Loucy (cell line): ENCODE results near the gene FLT3LG.

ENCODE experiments used
- H2AFZ ChIP-seq: fragments of 200-600 bp; sonication (generic); 2 replicates; pipeline ENCODE4 v1.6.0; 2016; ENCODE audit warnings: antibody characterized with exemption, mild to moderate bottlenecking, low read length, moderate library complexity
- H3F3A ChIP-seq: fragments of 200-600 bp; 2 replicates; pipeline ENCODE4 v1.6.0; 2016; ENCODE audit warnings: antibody characterized with exemption, low read depth, mild to moderate bottlenecking
- H3K27me3 ChIP-seq: fragments of 200-600 bp; sonication (generic); 2 replicates; pipeline ENCODE4 v1.6.1; 2014; ENCODE audit warnings: low read length, mild to moderate bottlenecking; ENCODE audit not compliant: insufficient read depth, poor library complexity, severe bottlenecking
- H3K36me3 ChIP-seq: fragments of 200-600 bp; sonication (generic); 2 replicates; pipeline ENCODE4 v1.6.1; 2016; ENCODE audit warnings: low read length; ENCODE audit not compliant: insufficient read depth
- H3K4me1 ChIP-seq: fragments of 200-600 bp; sonication (generic); 2 replicates; pipeline ENCODE4 v1.5.1; 2014; ENCODE audit warnings: low read length, mild to moderate bottlenecking; ENCODE audit not compliant: insufficient read depth, poor library complexity, severe bottlenecking
- H3K4me2 ChIP-seq: fragments of 200-600 bp; sonication (generic); 2 replicates; pipeline ENCODE4 v1.6.0; 2014; ENCODE audit warnings: antibody characterized with exemption, low read length, low read depth, mild to moderate bottlenecking; ENCODE audit not compliant: poor library complexity, severe bottlenecking
- H3K4me3 ChIP-seq: fragments of 200-600 bp; sonication (generic); 2 replicates; pipeline ENCODE4 v1.5.1; 2014; ENCODE audit warnings: low read length, mild to moderate bottlenecking, mixed read lengths; ENCODE audit not compliant: poor library complexity, severe bottlenecking
- H3K79me2 ChIP-seq: fragments of 200-600 bp; sonication (generic); 2 replicates; pipeline ENCODE4 v1.6.1; 2014; ENCODE audit warnings: low read length; ENCODE audit not compliant: insufficient read depth
- H3K9ac ChIP-seq: fragments of 200-600 bp; sonication (generic); 2 replicates; pipeline ENCODE4 v1.6.0; 2014; ENCODE audit warnings: mild to moderate bottlenecking, low read depth, low read length, moderate library complexity; ENCODE audit not compliant: poor library complexity, severe bottlenecking
- H3K9me2 ChIP-seq: fragments of 200-600 bp; sonication (generic); replicated peaks from 2 replicates; pipeline ENCODE4 v1.6.1; 2016; ENCODE audit warnings: low read depth, low read length, mixed read lengths
- H3K9me3 ChIP-seq: fragments of 200-600 bp; sonication (generic); 2 replicates; pipeline ENCODE4 v1.6.1; 2014; ENCODE audit warnings: mild to moderate bottlenecking, antibody characterized with exemption, low read length, low read depth; ENCODE audit not compliant: insufficient read depth
- H4K20me1 ChIP-seq: fragments of 200-600 bp; sonication (generic); 2 replicates; pipeline ENCODE4 v1.6.0; 2014; ENCODE audit warnings: antibody characterized with exemption, low read length, mild to moderate bottlenecking; ENCODE audit not compliant: insufficient read depth, poor library complexity, severe bottlenecking
- CTCF ChIP-seq: fragments of 200-600 bp; sonication (generic); conservative IDR thresholded peaks from 2 replicates; pipeline ENCODE4 v1.5.1; 2014; ENCODE audit warnings: mild to moderate bottlenecking, antibody characterized with exemption, low read length
- EZH2phosphoT487 ChIP-seq: fragments of 200-600 bp; IDR thresholded peaks from 2 replicates; pipeline ENCODE4 v1.6.1; 2018; ENCODE audit warnings: antibody characterized with exemption, mild to moderate bottlenecking, moderate library complexity, borderline replicate concordance

Gene FLT3LG

GRCh38 chr19:49491030-49491803, 17.2 kb downstream of the FLT3LG start:
- Histone ChIP-seq H3K9ac (no peak overlapping the region), H3K36me3 (peaks cover 43% of the 10 kb centered on the region), H3F3A (peaks cover 16% of the 10 kb centered on the region)

GRCh38 chr19:49491804-49492572, 18.0 kb downstream of the FLT3LG start:
- TF ChIP-seq EZH2phosphoT487 (no peak), CTCF (no peak)
- Histone ChIP-seq H3K27me3 (peaks cover 16% of the 10 kb centered on the region), H3K4me3 (no peak overlapping the region), H3K9me2 (no peaks in the 10 kb centered on the region), H4K20me1 (peaks cover 61% of the 10 kb centered on the region), H3K4me2 (no peak overlapping the region), H3K4me1 (peaks cover 23% of the 10 kb centered on the region), H2AFZ (no peak overlapping the region), H3F3A (peaks cover 16% of the 10 kb centered on the region), H3K9ac (no peak overlapping the region), H3K36me3 (peaks cover 43% of the 10 kb centered on the region), H3K79me2 (peaks cover 67% of the 10 kb centered on the region), H3K9me3 (no peaks in the 10 kb centered on the region)

More at GRCh38 chr19:49491030-49491803, 17.2 kb downstream of the FLT3LG start:
- Histone ChIP-seq H4K20me1 (peaks cover 55% of the 10 kb centered on the region), H2AFZ (no peak overlapping the region), H3K9me2 (no peaks in the 10 kb centered on the region), H3K79me2 (peaks cover 59% of the 10 kb centered on the region), H3K4me1 (peaks cover 23% of the 10 kb centered on the region), H3K4me2 (peak overlapping the region; percentile 95), H3K4me3 (peak overlapping the region; percentile 83), H3K27me3 (peaks cover 9% of the 10 kb centered on the region), H3K9me3 (no peaks in the 10 kb centered on the region)
- TF ChIP-seq EZH2phosphoT487 (no peak), CTCF (no peak)

- no peak overlapping the region for H3K9ac ChIP-seq
- H2AFZ ChIP-seq = no peak overlapping the region
- peaks cover 28% of the 10 kb centered on the region for H3K4me1 ChIP-seq
- H3K79me2 ChIP-seq = peaks cover 70% of the 10 kb centered on the region
- TF ChIP-seq EZH2phosphoT487 (no peak), CTCF (no peak)
- H3K4me2 ChIP-seq = no peak overlapping the region
- peaks cover 65% of the 10 kb centered on the region for H4K20me1 ChIP-seq
- no peaks in the 10 kb centered on the region for H3K9me2 ChIP-seq
- peaks cover 48% of the 10 kb centered on the region for H3K36me3 ChIP-seq
- H3F3A ChIP-seq = peaks cover 16% of the 10 kb centered on the region
- peaks cover 13% of the 10 kb centered on the region for H3K27me3 ChIP-seq
- H3K9me3 ChIP-seq = no peaks in the 10 kb centered on the region
- no peak overlapping the region for H3K4me3 ChIP-seq
Measured at GRCh38 chr19:49492573-49493405, 18.8 kb downstream of the FLT3LG start.
